ENCODE data around the gene STEAP1B.

Gene STEAP1B

DNA sequence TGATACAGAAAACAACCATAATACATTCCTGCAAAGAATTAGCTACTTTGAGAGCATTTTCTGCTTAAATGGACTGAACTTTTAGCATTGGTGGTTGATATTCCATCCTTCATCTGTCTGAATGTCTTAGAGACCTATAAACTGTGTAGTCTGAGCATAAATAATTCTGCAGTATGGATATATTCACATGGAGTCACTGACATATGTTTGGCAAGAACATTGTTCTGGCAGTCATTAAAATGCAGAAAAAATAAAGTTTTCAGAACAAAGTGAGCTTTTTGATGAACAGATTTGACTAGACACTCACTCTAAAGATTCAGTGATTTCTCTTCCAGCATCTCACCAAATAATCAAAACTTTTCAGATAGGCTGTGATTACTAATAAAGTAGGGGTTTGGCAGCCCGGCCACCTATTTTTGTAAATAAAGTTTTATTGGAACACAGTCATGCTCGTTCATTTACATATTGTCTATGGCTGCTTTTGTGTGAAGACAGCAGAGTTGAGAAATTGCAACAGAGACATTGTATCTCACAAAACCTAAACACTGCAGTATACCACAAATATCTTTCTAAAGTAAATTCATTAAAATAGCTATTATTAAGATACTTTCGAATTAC, 98.9 kb downstream of the STEAP1B start:
- no peak for DNase-seq (ENCODE audit: low read depth, low spot score)

DNA sequence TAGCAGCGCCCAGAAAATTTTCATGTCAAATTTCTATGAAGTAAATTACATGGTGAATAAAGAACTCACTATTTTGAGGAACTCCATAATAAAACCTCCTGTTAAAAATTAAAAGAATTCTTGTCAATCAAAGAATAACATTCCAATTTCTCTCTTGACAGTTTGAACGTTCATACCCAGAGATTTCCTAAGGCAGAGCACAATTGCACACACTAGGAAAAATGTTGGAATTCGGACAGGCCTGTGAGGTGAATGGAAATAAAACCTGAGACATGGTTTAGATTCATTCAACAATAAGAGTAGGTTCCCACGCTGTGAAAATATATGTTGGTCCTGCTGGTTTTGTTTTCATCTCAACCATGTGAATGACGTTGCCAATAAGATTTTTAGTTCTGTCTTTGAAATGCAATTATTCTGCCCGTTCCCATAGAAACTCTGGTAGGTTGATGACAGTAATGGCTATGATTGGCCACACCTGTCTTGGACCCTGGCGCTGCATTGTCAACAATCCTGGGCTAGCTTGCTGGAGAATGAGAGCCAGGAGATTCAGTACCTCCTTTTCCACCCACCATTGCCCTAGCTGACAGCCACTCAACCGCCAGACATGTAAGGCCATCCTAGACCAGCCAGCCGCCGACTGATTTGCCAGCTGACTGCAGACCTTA, 99.7 kb downstream of the STEAP1B start:
- no peak for DNase-seq (ENCODE audit: low read depth, low spot score)

DNA sequence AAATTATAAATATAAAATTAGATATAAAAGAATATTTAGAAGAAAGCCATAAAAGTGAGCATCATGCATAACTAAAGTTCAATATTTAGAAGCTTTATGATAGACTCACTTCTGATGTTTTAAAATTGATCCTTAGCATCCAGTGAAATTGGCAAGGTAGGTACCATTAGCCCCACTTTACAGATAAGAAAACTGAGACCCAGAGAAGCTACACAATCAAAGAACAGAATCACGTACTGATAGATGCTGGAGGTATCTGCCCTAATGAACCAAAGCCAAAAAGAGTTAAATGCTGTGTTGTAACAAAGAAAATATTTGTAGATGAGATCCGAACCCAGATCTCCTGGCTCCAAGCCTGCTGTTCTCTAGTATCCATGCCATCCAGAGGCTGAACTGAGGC, 100.4 kb downstream of the STEAP1B start:
- no peak for DNase-seq (ENCODE audit: low read depth, low spot score)

DNA sequence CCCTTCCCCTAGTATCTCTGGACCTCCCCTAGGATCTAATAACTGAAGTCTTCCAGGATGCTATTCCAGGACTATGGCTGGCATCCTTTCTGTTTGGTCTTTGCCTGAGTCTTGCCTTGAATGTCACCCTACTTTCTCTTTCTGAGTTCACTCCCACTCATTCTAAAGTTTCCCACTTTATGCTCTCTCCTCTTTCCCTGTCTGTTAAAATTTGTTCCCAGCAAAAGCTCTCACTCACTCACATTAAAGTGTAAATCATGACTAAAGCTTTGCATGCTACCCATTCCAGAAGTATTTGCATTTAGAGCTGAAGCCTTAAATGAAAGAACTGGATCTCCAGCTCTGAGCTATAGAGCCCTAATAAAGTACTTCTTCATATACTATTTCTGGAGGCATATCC, 100.9 kb downstream of the STEAP1B start:
- DNase-seq (ENCODE audit: low read depth, low spot score): no peak

DNA sequence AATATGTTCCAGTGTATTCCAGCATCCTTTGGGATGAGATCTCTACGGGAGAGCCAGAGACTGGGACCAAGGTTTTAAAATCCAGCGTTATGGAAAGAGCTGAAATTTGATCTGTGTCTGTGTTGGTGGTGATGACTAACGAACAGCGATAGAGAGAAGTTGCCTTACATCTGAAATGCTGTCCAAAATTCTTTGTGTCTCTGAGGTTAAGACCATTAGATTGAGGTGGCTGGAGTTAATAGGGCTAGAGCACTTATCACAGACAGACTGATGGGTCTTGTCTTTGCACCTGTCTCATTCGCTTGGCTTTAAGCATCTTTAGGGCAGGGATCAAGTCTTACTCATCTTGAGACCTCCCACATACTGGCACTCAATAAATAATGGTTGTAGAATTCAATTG, 102.0 kb downstream of the STEAP1B start:
- DNase-seq (ENCODE audit: low read depth, low spot score): no peak

DNA sequence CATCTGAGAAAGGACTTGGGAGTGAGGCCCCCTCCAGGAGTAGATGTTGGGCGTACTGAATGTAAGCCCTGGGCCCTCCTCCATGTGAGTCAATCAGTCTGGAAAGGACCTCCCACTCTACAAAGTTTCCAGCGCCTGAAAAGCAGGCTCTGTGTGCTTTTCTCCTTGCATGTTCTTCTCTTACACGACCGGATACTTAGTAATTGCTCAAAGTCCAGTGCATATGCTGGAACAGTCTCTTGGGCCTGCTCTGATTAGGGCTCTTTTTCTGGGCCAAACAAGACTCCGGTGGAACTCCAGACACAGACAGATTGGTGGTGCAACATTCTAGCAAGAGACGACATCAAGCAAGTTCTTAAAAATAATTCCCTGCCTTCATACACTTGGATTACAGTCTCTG, 104.8 kb downstream of the STEAP1B start:
- DNase-seq (ENCODE audit: low read depth, low spot score): no peak

DNA sequence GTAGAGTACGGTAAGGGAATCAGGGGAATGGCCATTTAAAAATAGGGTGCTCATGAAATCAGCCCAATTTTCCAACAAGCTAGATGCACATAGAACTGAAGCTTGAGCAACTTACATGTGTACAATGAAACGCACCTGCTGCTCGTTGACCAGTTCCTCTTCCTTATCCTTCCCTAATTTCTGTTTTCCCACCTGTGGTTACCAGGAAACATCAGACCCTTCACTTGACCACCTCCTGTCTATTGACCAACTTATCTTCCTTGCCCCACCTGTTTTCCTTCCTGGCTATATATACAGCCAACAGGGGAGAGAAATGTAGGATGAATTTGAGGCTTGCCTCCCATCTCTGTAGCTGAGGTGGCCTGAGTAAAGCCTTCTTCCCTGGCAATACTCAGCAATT, 105.2 kb downstream of the STEAP1B start:
- DNase-seq (ENCODE audit: low read depth, low spot score): no peak

DNA sequence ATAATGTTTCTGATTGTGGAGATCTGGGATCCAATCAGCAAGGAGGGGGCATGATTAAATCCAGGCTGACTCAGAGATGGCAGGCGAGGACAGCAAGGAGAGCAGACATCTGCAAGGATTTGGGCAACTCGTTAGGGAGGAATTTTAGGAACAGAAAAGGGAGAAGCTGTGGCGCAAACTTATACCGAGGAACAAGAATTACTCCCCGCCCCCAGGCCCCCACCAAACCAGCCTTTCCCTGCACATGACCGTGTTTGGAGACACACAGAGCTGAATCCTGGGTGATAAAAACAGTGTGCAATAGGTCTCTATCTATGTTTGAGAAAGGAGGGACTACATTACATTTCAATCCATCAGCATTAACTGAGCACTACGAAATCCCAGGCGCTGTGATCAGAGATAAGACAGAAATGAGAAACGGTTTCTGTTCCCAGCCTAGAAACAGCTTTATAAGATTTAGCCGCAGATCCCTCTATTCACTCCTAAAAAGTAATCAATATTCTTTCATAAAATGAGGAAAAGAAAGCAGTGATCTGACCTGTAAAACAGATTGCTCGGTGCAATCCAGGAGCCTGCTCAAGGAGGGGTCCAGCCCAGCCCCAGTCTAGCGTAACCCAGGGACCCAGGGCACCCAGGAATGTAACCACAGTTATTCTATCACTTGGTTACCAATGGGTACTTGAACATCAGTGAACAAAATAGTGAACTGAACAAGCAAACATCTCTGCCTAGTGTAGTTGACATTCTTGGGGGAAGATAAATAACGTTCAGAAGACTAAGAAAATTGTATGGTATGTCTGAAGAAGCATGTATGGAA, 105.9 kb downstream of the STEAP1B start:
- no peak for DNase-seq (ENCODE audit: low read depth, low spot score)

DNA sequence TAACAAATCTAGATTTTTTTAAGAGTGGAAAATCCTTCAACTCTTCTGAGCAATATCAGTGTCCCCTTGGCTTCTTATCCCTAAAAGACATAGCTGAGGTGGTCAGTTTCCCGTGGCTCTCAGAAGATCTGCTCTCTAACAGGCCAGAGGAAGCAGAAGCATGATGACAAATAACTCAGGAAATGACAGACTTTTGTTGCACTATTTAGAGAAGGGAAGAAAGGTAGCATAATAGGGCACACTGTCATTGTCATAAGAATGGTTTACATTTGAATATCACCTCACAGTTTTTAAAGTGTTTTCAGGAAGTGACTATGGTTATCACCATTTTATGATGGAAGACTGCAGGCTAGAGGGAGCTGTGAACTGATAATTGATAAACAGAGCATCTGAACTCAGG, 109.5 kb downstream of the STEAP1B start:
- DNase-seq (ENCODE audit: low read depth, low spot score): no peak

DNA sequence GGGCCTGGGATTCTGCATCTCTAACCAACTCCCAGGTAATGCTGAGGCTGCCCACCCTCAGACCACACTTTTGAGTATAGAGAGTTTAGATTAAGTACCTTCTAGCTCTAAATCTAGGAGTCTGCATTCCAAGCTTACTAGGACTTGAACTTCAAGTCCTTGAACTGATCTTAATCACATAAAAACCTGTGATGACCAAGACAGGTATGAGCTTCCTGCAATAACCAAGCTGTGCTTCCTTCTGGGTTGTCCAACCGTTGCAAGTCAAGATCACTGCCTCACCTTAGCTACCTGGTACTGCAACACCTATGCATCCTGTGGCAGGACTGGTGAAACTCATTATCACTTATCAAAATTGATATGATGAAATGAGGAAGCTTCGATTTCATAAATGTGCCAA, 110.1 kb downstream of the STEAP1B start:
- no peak for DNase-seq (ENCODE audit: low read depth, low spot score)

DNA sequence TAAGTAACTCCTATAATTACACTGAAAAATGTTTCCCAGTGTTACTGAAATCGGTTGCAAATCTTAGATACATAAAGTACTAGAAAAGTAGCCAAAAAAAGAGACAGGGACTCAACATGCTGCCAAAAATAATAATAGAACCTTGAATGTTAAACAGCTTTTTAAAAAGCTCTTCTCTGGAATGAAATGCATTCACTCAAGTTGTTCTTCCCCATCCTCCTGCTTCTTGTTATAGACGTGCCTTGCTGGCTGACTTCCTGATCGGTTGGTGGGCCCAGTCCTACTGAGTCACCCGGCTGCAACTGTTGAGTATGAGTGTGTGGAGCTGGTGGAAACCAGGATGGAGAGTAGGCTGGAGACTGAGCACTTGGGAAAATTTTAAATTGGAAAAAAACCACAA, 112.4 kb downstream of the STEAP1B start:
- peak; percentile 50 for DNase-seq (ENCODE audit: low read depth, low spot score)

DNA sequence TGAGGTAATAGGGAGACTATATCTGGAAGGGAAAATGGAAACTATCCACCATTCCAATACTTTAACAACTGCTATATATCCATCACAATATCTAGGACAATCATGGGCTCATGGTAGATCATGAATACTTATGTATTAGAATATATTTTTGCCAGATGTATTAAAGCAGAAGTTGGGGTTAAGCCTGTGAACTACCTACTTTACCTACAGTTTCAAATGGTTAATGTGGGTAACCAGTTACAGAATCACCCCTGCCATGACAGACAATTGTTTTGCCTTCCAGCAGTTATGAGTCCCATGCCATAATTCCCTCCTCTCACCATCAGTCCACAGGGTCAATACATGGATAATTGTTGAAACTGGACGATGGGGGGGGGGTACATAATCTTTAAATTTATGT, 113.1 kb downstream of the STEAP1B start:
- no peak for DNase-seq (ENCODE audit: low read depth, low spot score)

DNA sequence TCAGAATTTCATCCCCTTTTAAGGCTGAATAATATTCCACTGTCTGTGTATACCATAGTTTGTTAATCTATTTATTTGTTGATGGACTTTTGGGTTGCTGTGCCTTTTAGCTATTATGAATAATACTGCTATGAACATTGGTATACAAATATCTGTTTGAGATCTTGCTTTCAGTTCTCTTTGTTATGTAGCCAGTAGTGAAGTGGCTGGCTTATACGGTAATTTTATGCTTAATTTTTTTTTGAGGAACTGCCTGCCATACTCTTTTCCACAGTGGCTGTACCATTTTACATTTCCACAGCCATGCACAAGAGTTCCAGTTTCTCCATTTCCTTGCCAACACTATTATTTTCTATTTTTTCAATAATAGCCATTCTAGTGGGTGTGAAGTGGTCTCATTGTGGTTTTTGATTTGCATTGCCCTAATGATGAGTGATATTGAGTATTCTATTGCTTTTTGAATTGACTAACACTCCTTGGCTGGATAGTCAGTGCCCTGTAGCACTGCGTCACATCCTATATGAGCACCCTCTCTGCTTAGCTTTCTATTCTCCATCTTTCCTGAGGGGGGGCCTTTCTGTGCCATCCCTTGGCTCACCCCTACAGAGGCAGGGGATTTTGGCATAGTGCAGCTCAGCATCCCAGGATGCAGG, 113.7 kb downstream of the STEAP1B start:
- DNase-seq (ENCODE audit: low read depth, low spot score): no peak

DNA sequence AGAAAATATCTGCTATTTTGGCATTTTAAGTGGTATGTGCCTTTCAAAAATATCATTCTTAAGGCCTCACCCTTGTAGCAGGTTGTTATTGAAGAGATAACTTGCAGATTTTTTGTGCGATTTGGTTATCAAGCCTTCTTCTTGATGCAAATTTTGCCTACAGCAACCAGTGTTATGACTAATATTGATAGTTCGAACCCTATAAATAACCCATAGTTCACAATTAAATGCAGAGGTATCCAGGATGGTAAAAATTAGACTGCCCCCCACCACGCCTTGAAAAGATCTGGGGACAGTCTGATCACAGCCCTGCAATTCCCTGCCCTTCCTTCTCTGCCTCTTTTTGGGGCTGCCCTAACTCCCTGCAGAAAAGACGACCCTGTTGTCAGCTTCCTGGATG, 114.7 kb downstream of the STEAP1B start:
- no peak for DNase-seq (ENCODE audit: low read depth, low spot score)

DNA sequence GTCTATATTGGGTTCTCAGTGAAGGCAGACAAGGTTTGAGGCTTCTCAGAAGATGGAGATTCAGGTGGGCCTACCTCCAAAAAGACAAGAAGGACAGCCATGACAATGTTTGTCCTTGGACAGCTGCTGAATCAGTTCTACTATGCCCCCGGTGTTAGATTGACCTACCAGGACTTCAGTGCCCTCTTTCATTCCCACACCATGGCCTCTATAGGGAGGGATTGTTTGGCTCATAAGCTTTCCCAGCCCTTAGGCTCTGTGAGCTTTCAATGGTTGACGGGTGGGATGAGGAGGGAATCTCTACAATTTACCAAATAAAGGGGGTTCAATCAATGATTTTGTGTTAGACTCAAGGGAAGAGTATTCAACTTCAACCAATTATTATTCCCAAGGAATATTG, 119.7 kb downstream of the STEAP1B start:
- DNase-seq (ENCODE audit: low read depth, low spot score): no peak

DNA sequence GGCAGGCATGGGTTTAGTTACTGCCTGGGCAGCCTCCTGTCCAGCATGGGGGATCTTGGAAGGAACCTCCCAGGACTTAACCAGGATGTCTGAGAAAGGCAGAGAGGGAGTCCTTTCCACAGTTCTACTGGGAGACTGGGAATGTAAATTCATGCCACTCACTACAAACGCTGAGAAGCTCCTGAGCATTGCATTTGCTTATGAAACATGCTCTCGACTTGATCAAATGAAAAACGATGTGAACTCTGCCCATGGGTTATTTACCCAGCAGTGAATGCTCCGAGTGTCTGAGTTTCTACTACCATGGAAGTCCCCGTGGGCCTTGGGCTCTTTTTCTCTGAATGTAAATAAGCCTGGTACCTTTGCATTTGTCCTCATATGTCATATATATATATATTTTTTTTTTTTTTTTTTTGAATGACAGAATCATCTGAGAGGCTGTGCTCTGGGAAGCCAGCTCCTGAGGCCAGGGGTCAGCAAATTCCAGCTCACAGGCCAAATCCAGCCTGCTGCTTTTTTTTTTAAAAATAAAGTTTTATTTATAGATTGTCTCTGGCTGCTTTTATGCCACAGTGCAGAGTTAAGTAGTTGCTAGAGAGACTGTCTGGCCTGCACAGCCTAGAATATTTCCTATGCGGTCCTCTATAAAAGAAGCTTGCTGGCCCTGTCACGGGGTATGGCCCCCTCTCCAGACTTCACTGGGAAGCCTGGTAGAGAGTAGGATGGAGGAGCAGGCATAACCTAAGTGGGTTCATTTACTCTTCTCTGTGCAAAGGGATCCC, 121.6 kb downstream of the STEAP1B start:
- DNase-seq (ENCODE audit: low read depth, low spot score): no peak

DNA sequence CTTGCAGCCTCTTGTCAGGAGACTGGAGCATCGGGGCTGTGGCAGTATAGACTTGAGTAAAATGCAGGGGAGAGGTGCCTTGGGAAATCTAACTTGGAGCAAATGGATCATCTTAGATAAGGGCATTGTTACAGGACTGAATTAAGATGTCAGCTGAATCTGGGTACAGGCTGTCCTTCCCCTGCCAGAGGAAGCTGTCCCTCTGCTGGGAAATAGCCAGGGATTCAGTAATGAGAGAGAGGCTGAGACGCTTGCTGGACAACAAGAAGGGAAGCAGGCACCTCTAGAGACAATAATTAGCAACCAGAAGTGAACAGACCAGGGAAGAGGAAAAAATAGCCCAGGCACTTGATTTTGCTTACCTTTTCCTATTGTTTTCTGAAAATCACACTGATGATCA, 122.3 kb downstream of the STEAP1B start:
- no peak for DNase-seq (ENCODE audit: low read depth, low spot score)

DNA sequence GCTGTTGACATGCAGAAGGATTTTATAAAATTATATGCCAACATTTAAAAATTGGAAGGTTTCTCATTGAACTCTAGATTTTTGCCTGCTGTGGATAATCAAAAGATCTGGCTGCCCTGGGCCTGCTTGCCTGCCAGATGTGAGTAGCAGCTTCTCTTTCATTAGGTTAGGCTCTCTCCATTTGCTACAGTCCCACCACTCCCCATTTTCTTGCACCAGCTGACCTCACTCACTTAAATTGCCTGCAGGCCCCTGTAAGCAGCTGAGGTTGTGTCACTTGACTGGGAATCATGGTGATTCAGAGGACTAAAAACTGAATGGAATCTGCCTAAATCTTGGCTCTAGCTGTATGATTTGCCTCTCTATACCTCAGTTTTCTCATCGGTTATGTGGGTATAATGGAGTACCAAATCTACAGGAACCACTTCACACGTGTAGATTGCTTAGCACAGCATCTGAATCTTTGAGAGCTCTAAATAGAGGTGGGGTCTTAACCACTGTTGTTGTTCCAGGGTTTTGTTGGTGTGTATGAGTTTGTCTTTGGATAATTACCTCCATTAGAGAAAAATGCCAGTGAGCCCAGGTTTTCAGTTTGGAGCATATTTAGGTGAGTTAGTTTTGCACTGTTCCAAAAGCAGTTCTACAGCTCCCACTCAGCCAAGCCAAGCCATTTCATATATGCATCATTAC, 124.5 kb downstream of the STEAP1B start:
- no peak for DNase-seq (ENCODE audit: low read depth, low spot score)

DNA sequence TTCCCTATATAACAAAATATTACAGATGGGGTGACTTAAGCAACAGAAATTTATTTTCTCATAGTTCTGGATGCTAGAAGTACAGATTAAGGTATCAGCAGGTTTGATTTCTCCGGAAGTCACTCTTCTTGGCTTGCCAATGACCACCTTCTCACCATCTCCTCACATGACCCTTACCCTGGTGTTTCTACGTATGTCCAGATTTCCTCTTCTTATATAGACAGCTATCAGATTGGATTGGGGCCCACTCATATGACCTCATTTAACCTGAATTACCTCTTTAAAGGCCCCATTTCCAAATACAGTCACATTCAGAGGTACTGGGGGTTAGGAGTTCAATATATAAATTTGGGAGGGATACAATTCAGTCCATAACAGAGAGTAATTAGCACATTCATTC, 126.1 kb downstream of the STEAP1B start:
- no peak for DNase-seq (ENCODE audit: low read depth, low spot score)

DNA sequence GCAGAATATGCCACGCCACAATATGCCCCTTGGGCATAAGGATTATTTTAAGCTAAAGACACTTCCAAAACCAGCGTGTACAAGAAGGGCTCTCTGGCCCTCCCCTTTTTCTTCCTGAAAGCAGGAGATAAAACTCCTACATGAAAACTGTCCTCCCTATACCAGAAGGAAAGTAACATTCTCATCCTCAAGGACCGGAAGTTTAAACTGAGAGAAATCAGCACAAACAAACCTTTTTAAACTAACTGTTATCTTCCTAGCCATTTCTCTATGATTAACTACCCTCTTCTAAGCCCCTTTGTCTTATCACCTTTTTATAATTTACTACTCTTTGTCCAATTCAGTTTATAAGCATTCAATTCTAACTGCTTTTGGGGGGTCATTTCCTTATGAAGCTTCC, 126.6 kb downstream of the STEAP1B start:
- DNase-seq (ENCODE audit: low read depth, low spot score): no peak

DNA sequence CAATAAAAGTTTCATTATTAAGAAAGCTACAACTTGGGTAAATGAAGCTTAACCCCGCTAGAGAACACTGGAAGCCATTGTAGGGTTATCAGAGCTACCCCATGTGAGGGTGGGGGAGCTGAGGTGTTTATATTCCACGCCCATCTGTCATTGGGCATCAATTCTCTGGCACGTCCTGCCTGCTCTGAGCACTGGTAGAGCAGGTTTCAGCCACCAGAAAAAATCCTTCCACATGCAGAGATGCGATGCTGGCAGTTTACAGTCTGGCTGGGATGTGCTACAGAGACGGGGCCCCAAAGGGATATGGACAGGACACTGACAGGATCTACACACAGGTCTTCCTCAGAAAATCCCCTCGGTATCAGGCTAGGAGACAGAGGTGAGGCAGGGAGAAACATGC, 127.1 kb downstream of the STEAP1B start:
- DNase-seq (ENCODE audit: low read depth, low spot score): no peak
